ENCODE measurements around the gene EFCAB11. TPM values are rescaled to one million over a fixed set of nuclear protein-coding genes. Genes with fewer than 3 reads are reported as not detected.

EFCAB11 gene
- total and polyA plus RNA-seq, 9 of the 15 experiments (the other 6 are each of a cell fraction or from before 2014, with no cell fraction given), result 13.4 to 37.9 (median 17.4) TPM

DNA sequence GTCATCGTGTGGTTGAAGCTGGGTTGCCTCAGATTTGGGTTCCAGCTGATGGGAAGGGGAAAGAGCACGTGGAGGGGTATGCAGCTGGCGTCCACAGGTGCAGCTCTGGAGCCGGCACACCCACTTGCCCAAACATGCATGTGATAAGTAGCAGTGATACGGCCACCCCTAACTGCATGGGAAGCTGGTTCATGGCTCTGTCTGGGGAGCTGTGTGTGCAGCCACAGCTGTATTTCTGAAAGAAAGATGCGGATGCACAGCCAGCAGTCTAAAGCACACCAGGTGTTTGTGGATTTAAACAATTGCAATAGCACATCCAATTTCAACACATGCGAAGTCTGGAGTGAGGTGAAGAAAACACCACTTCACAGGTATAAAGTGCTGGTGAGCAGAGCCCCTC, 181.4 kb downstream of the EFCAB11 start:
- no peaks in the 10 kb centered on the region for H4K20me1 ChIP-seq (replicated peaks; ENCODE audit: control insufficient read depth, insufficient read depth, low read length)
- H3K9me3 ChIP-seq (replicated peaks; ENCODE audit: control insufficient read depth, insufficient read depth, low read depth, low read length), result no peaks in the 10 kb centered on the region
- no peak overlapping the region for H3K27ac ChIP-seq (ENCODE audit: extremely low read depth, low read depth, low read length)
- no peaks in the 10 kb centered on the region; a peak in 1 of 5 replicates for H3K4me1 ChIP-seq (replicated peaks in 1 of 2; ENCODE audit: control insufficient read depth in 2 of 2, insufficient read depth in 2 of 2, low read length in 2 of 2)
- H3K79me2 ChIP-seq (ENCODE audit: control insufficient read depth, insufficient read depth, low read length), result no peaks in the 10 kb centered on the region
- H2AFZ ChIP-seq (ENCODE audit: low read depth, low read length), result no peak overlapping the region
- ChIA-PET CTCF (ENCODE audit: low intra/inter-chr PET ratio) (no interaction called here), POLR2A (no interaction called here)
- no peak for FAIRE-seq
- no peak overlapping the region for H3K9ac ChIP-seq (ENCODE audit: insufficient read depth in 1 of 2, low read depth in 2 of 2, low read length in 2 of 2)
- 0% methylated on average over 2 of the region's 7 CpGs for WGBS (ENCODE audit: insufficient coverage, low coverage, missing lambda C conversion rate)
- H3K9me1 ChIP-seq (ENCODE audit: control insufficient read depth, insufficient read depth, low read length), result no peaks in the 10 kb centered on the region
- DNase-seq (ENCODE audit: extremely low read depth in 1 of 4, low spot score in 3 of 4), result no peak
- in situ Hi-C loops (cut with MboI) (no loop called here), intact Hi-C loops (cut with micrococcal nuclease) (loop anchor here (10.0 kb wide), 1 partner anchor 142 kb away; no protein-coding TSS in a partner anchor)
- H3K4me3 ChIP-seq, result no peak overlapping the region
- H3K27me3 ChIP-seq (ENCODE audit: control insufficient read depth in 2 of 2, insufficient read depth in 2 of 2, low read length in 2 of 2), result no peaks in the 10 kb centered on the region; a peak in 1 of 5 replicates
- H3K4me2 ChIP-seq (ENCODE audit: insufficient read depth, low read length), result no peak overlapping the region
- TF ChIP-seq KLF6 (CRISPR knock-in tag; IDR thresholded peaks at IDR 0.05; ENCODE audit: borderline replicate concordance) (no peak), ZBTB8A (IDR thresholded peaks at IDR 0.05; ENCODE audit: partially characterized antibody) (no peak), NR3C1 (CRISPR knock-in tag; IDR thresholded peaks at IDR 0.05) (no peak), PTBP1 (IDR thresholded peaks at IDR 0.05; ENCODE audit: low read depth, low read length) (no peak), ZNF239 (CRISPR knock-in tag; IDR thresholded peaks at IDR 0.05) (no peak), CSDE1 (IDR thresholded peaks at IDR 0.05) (no peak), POLR2B (IDR thresholded peaks at IDR 0.05; ENCODE audit: low read depth, partially characterized antibody) (no peak)
- TF ChIP-seq, protein P1, sequence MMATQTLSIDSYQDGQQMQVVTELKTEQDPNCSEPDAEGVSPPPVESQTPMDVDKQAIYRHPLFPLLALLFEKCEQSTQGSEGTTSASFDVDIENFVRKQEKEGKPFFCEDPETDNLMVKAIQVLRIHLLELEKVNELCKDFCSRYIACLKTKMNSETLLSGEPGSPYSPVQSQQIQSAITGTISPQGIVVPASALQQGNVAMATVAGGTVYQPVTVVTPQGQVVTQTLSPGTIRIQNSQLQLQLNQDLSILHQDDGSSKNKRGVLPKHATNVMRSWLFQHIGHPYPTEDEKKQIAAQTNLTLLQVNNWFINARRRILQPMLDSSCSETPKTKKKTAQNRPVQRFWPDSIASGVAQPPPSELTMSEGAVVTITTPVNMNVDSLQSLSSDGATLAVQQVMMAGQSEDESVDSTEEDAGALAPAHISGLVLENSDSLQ (IDR thresholded peaks at IDR 0.05), result no peak
- TF ChIP-seq, protein P2, sequence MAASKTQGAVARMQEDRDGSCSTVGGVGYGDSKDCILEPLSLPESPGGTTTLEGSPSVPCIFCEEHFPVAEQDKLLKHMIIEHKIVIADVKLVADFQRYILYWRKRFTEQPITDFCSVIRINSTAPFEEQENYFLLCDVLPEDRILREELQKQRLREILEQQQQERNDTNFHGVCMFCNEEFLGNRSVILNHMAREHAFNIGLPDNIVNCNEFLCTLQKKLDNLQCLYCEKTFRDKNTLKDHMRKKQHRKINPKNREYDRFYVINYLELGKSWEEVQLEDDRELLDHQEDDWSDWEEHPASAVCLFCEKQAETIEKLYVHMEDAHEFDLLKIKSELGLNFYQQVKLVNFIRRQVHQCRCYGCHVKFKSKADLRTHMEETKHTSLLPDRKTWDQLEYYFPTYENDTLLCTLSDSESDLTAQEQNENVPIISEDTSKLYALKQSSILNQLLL (CRISPR knock-in tag; IDR thresholded peaks at IDR 0.05; ENCODE audit: borderline replicate concordance), result no peak
- H3K36me3 ChIP-seq (ENCODE audit: control insufficient read depth, insufficient read depth, low read length), result no peaks in the 10 kb centered on the region
- no peak for ATAC-seq
- BruUV-seq (replicated peaks), result no TSS peak
